Subcutaneous adipose tissue (tissue), 4 donors: Measurements from ENCODE around the gene PTPRF. TPM values are rescaled to one million over a fixed set of nuclear protein-coding genes. Genes with fewer than 3 reads are reported as not detected.

ENCODE experiments used
- CTCF ChIP-seq: fragments of 450-650 bp; IDR thresholded peaks from one replicate; pipeline ENCODE4 v1.5.1; 2016; ENCODE audit warnings: low read depth, mild to moderate bottlenecking, control low read depth, antibody characterized with exemption, moderate library complexity
- total RNA-seq, 4 donors: library from RNA; depleted of rRNA; stranded (reverse); fragments of >200 nt; gene quantifications; one replicate each; pipeline ENCODE4 v1.1.0, GENCODE V29; 2016

Gene PTPRF
- total RNA-seq, 4 donors from 2014 or later, result 99.4 to 416 (median 125) TPM

- no peak for TF ChIP-seq CTCF
These were observed 36.8 kb upstream of the PTPRF start for GRCh38 chr1:43493661-43494450.

- no peak for TF ChIP-seq CTCF
These were observed 35.5 kb upstream of the PTPRF start for GRCh38 chr1:43495204-43495603.

GRCh38 chr1:43499898-43500297, 30.8 kb upstream of the PTPRF start:
- TF ChIP-seq CTCF, result no peak

- no peak for TF ChIP-seq CTCF
These were observed 27.1 kb upstream of the PTPRF start for GRCh38 chr1:43503534-43503933.

- no peak for TF ChIP-seq CTCF
These were observed 25.5 kb upstream of the PTPRF start for GRCh38 chr1:43505077-43505780.

GRCh38 chr1:43506233-43506632, 24.4 kb upstream of the PTPRF start:
- TF ChIP-seq CTCF, result no peak
